Sigmoid colon (tissue), 4 donors: Measurements from ENCODE around the gene SOX14.

Experiments
- EP300 ChIP-seq, 4 donors: sonication (generic); formaldehyde crosslinking; IDR thresholded peaks; one replicate each; pipeline ENCODE4 v1.6.1; 2017; ENCODE audit warnings: antibody characterized with exemption in 4 of 4
- POLR2A ChIP-seq, 2 donors: fragments of 450-650 bp; IDR thresholded peaks; one replicate each; pipeline ENCODE4 v1.6.1; 2016; ENCODE audit warnings: antibody characterized with exemption in 2 of 2, mild to moderate bottlenecking in 2 of 2, moderate library complexity in 2 of 2
- POLR2AphosphoS5 ChIP-seq, 4 donors: sonication (generic); formaldehyde crosslinking; IDR thresholded peaks; one replicate each; pipeline ENCODE4 v1.6.1; 2017; ENCODE audit warnings: antibody characterized with exemption in 4 of 4
- TF ChIP-seq, protein P1 (sequence below), 4 experiments: fragments of 450-650 bp in 3 of 4; fragments of 200-600 bp in 1 of 4; IDR thresholded peaks; one replicate each; pipeline ENCODE4 v1.5.1; 2016 to 2019; ENCODE audit warnings: antibody characterized with exemption in 4 of 4, mild to moderate bottlenecking in 3 of 4, moderate library complexity in 2 of 4

DNA sequence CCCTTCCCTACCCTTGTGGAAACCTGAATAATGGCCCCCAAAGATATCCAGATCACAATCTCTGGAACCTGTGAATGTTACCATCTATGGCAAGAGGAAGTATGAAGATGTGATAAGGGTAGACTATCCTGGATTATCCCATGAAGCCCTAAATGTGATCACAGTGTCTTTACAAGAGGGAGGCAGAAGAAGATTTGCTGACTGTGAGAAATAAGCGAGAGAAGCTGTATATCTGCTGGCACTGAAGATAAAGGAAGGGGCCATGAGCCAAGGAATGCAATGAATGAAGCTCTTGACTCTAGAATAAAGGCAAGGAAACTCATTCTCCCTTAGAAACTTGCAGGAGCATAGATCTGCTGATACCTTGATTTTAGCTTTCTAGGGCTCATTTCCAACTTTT, 39.1 kb downstream of the SOX14 start:
- TF ChIP-seq, protein P1, sequence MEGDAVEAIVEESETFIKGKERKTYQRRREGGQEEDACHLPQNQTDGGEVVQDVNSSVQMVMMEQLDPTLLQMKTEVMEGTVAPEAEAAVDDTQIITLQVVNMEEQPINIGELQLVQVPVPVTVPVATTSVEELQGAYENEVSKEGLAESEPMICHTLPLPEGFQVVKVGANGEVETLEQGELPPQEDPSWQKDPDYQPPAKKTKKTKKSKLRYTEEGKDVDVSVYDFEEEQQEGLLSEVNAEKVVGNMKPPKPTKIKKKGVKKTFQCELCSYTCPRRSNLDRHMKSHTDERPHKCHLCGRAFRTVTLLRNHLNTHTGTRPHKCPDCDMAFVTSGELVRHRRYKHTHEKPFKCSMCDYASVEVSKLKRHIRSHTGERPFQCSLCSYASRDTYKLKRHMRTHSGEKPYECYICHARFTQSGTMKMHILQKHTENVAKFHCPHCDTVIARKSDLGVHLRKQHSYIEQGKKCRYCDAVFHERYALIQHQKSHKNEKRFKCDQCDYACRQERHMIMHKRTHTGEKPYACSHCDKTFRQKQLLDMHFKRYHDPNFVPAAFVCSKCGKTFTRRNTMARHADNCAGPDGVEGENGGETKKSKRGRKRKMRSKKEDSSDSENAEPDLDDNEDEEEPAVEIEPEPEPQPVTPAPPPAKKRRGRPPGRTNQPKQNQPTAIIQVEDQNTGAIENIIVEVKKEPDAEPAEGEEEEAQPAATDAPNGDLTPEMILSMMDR (IDR thresholded peaks at IDR 0.05): no peak
- no peak for TF ChIP-seq EP300 (IDR thresholded peaks at IDR 0.05)
- TF ChIP-seq POLR2A (IDR thresholded peaks at IDR 0.05): no peak
- no peak for TF ChIP-seq POLR2AphosphoS5 (IDR thresholded peaks at IDR 0.05)
